GM18519 (cell line): ENCODE measurements around the gene AQR.
"Not testable (repeated sequence)": the region's sequence is repeated elsewhere in the genome, so short reads cannot be mapped to it uniquely, and the experiment has no call there.

ENCODE experiments used
- ATAC-seq: cut with Tn5 transposase; IDR thresholded peaks from one replicate; pipeline ENCODE4 v1.9.1; 2021; ENCODE audit warnings: mild to moderate bottlenecking, moderate library complexity; ENCODE audit not compliant: unreplicated experiment, low FRiP score

AQR gene

DNA sequence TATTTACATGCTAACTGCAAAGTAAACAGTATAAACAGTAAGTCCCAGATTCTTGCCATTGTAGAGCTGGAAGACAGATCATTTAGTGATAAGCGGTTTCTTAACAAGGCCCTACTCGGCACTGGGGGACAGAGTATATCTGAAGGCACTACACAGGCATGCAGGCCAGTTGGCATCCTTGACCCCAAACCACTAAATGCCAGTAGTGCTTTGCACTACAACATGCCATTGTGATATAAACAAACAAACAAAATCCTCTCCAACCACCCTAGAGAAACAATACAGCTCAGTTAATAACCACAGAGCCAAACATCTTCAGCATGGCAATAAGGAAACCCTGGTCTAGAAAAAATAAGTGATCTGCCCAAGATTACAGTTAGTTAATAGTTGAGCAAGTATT, 5.3 kb downstream of the AQR start:
- ATAC-seq, result no peak

DNA sequence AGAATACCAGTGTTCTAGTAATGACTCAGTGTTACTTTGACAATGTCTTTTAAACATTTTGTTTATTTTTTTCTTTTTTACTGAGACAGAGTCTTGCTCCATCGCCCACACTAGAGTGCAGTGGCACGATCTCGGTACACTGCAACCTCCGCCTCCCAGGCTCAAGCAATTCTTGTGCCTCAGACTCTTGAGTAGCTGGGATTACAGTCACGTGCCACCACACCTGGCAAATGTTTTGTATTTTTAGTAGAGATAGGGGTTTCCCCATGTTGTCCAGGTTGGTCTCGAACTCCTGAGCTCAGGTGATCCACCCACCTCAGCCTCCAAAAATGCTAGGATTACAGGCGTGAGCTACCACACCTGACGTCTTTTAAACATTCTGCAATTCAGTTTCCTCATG, 15.7 kb downstream of the AQR start:
- no peak for ATAC-seq

DNA sequence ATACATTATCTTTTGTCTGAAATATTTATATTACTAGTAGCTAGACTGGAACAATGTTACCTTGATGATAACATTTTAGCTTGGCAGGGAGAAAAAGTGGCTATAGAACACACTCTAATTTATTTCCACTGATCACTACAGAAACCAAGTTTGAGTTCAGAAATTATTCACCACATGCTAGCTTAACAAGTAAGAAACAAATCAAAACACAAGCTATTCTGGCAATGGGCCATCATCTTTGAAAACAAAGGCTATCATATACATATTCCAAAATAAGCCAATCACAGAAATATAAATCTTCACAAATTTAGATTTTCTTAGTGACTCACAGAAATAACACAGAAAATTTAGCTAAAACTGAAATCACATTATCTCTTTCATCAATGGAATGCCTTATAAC, 17.1 kb downstream of the AQR start:
- ATAC-seq, result no peak

DNA sequence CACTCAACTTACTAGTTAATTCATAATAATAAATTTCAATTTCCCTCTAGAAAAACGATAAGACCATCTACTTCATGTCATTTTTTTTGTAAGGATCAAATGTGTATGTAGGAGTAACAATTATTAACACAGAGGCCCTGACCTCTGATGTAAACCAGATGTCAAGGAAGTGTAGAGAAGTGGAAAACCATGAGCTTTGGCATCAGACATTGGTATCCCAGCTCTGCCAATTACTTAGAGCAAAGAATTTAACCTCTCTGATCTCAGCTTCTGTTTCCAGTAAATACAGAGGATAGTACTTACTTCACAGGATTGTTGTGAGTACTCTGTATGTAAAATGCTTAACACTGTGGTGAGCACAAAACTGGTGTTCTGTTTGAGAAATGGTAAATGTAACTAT, 17.5 kb downstream of the AQR start:
- no peak for ATAC-seq

DNA sequence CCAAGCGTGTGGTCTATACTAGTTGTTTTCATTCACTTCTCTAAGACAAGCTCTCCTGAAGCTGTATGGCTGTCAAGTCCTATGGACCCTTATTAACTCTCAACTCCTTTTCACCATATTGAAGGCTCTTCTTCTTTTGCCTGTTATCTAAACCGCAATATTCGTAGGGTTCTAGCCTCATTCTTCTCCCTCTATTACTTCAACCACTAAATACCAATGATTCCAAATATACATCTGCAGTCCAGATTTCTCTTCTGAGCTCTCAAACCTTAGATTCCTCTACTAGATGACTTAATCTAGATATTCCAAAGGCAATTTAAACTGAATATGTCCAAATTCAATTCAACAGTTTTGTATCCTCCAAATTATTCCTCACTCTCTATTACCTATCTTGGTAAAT, 24.6 kb downstream of the AQR start:
- no peak for ATAC-seq

DNA sequence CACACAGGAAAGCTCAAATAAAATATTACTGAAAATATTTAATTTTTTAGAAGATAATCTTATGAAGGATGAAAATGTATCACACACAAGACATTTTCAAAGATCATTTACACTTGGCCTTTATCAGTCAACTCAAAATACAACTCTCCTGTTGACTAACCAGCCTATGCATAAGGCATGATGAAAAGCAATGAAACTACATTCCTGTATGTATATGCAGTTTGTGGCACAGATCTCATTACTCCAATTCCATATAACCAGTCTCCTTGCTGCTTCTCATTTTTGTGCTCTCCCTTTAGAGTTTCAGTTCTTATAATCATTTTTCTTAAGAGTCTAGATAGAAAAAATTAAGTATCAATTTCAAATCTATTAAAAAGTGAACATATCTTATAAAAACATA, 25.8 kb downstream of the AQR start:
- ATAC-seq, result no peak

DNA sequence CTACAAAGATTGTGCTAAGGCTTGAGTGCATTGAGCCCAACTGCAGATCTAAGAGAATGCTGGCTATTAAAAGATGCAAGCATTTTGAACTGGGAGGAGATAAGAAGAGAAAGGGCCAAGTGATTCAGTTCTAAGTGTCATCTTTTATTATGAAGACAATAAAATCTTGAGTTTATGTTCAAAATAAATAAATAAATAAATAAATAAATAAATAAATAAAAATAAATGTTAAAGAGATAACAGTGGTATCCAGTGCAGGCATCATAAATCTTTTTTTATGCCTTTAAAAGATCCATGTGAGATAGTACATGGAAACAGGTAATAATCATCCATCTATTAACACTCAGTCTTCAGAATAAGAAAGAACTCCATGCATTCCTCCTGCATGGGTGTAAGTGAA, 26.3 kb downstream of the AQR start:
- ATAC-seq, result not testable (repeated sequence)

DNA sequence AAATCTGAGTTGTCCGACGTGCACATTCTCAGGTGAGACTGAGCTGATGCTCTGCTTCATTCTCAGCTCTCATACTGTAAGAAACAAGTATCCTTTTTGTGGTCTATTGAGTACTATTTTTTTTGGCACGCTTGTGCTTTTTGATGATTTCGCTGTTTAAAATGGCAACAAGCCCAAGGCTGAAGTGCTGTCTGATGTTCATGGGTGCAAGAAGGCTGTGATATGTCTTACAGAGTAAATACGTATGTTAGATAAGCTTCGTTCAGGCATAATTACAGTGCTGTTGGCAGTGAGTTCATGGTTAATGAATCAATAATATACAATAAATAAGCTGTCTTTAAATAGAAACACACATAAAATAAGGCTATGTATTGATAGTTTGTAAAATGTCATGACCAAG, 27.2 kb downstream of the AQR start:
- ATAC-seq, result no peak

DNA sequence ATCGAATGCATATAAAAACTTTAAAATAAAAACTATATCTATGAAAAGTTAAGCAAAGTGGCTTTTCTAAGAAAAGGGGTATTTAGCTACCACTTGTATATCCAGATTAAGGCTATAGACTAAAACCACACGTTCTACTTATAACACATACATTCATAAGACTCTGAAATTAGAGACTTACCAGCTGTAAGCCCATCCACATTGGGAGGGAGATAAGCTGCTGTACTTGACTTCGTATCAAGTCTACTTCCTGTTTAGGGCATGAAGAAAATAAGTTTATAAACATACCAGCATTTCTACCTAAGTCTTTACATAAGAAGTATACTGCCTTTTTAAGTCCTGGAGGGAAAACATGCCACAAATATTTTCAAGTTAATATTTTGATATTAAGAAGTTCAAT, 27.7 kb downstream of the AQR start:
- ATAC-seq, result no peak

DNA sequence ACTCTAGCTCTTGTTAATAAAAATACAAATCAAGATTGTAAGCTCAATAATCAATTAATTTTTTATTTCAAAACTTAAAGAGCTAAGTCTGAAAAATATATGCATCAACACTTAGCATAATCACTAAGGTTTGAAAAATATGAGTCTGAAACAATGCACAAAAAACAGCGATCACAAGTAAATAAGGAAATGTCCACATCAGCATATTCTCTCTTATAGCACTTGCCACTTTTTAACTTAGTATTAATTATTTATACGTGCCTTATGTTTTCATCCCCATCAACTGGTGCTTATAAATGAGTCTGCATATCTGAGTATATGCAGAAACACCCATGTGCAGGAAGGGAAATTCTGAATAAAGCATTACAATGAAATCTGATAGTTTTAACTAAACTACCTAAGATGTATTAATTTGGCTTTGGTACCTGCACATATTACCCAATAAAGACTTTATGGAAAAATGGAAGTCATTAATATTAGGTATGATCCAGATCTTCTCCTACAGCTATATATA, 28.3 kb downstream of the AQR start:
- no peak for ATAC-seq

DNA sequence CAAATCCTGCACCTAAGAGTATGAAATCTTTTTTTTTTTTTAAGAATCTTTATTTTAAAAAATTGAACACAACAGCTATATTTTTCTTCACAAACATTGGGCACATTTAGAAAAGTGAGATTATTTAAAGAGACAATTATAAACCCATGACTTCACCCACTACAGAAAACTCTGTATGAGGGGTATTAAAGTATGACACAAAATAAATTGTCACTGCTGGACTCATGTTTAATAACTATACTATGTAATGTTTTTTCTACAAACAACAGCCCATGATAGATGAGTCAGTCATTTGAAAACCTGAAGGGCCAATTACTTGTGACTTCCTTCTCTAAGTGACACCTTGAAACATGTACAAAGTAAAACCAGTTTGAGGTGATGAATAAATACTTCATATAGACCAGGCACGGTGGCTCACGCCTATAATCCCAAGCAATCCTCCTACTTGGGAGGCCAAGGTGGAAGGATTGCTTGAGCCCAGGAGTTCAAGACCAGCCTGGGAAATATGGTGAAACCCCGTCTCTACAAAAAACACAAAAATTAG, 36.0 kb downstream of the AQR start:
- ATAC-seq, result no peak

DNA sequence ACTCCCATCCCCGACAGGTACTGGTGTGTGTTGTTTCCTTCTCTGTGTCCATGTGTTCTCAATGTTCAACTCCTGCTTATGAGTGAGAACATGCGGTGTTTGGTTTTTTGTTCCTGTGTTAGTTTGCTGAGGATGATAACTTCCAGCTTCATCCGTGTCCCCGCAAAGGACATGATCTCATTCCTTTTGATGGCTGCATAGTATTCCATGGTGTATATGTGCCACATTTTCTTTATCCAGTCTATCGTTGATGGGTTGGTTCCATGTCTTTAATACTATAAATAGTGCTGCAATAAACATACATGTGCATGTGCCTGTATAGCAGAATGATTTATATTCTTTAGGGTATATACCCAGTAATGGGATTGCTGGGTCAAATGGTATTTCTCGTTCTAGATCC, 41.2 kb downstream of the AQR start:
- not testable (repeated sequence) for ATAC-seq

DNA sequence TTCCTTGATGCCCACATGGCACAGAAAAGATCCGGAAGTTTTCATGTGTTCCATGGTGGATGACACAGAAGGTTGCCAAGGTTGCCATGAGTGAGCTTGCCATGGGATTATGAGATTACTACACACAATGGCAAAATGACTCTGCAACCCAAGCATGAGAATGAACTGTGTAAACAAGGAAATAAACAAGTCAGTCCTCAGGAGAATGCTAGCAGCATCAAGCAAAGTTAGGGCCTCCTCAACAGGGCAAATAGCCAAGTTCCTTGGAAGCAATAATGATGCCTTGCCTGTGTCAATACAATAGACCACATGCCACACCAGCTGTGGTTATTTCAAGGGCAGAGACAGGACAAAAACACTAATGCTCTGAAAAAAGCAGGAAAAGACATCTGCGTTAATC, 41.8 kb downstream of the AQR start:
- ATAC-seq, result no peak

DNA sequence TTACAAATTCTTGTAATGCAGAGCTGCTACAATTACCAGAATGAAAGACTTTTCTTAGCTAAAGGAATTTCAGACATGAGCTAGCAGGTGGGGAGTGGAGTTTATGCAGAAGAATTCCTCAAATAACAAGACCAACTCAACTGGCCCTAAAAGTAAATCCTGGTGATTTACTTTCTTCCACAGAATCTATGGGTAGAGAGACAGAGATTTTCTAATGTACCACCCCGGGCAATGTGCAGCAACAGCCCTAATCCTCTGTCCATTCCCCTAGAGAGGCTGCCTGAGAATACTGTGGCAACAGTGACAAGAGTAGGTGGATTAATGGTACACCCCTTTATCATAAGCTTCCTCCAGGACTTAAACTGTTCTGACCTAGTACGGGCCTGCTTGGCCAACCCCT, 55.2 kb downstream of the AQR start:
- no peak for ATAC-seq

DNA sequence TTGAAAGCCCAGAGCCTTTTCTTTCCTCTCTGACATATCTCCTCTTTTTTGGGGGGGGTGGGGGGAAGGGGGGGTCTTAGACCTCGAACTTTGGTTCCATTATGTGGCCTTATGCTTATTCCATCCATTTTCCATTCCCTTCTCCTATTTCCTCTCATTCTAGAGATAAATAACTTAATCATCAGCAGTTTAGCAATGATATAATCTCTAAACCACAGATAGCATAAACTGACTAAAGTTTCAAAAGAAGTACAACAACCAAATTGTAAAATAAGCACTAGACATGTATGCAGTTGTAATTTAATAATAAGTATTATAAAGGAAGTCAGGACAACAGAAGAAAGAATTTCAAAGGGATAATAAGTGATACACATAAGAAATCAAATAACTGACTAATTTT, 64.5 kb downstream of the AQR start:
- ATAC-seq, result no peak

DNA sequence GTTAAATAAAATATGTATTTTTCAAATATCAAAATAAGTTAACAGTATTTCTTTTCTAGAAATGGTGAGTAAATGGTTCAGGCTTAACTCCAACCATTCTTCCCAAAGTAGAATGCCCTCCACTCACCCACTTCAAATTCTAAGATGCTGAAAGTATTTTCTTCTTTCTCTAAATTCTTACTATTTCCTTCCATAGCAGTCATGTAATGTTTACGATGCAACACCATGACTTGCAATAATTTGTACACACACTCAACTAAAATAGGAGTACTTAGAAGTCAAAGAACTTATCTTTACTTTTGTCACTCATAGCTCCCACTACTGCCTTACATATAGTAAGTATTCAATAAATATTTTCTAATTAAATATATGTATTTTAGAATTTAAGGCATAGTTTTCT, 65.0 kb downstream of the AQR start:
- ATAC-seq, result no peak

DNA sequence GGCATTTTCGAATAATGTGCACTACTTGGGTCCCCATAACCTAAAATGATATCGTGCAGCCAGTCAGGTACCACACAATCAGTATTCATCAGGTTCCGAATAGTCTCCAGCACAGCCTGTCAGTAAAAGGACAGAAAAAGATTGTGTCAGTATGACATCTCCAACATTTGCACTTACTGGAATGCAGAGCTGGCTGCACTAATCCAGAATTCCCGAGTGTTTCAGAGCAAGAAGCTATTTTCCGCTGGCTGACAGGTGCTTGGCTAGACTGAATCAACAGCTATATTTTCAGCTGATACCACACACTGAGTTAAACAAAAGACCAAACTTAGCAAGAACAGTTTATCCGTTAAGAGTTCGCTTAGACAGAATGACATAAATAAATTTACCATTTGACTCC, 68.8 kb downstream of the AQR start:
- no peak for ATAC-seq

DNA sequence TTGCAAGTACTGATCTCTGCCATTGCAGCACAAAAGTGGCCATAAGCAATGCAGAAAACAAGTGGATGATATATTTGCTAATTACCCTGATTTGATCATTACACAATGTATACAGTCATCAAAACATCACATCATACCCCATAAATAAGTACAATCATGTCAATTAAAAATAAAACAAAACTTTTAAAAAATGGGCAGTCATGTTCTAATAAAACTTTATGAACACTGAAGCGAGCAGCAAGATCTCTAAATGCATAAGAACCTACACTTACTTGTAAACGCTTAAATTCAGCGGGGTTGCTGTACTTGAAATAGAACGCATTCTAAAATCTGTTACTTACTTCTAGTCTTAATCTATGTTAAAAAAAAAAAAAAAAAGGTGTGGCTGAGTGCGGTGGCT, 73.4 kb downstream of the AQR start:
- ATAC-seq, result no peak

DNA sequence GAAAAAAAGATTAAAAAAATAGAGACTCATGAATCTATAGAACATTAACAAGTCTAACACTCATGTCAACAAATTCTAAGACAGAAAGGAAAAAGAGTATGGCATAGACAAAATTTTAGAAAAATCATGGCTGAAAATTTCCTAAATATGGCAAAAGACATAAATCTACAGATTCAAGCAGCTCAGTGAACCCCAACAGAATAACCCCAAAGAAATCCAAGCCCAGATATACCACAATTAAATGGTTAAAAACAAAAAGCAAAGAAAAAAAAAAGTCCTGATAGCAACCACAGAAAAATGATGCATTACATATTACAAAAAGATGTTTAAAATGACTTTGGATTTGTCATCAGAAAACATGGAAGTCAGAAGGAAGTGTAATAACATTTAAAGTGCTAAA, 75.6 kb downstream of the AQR start:
- ATAC-seq, result no peak

DNA sequence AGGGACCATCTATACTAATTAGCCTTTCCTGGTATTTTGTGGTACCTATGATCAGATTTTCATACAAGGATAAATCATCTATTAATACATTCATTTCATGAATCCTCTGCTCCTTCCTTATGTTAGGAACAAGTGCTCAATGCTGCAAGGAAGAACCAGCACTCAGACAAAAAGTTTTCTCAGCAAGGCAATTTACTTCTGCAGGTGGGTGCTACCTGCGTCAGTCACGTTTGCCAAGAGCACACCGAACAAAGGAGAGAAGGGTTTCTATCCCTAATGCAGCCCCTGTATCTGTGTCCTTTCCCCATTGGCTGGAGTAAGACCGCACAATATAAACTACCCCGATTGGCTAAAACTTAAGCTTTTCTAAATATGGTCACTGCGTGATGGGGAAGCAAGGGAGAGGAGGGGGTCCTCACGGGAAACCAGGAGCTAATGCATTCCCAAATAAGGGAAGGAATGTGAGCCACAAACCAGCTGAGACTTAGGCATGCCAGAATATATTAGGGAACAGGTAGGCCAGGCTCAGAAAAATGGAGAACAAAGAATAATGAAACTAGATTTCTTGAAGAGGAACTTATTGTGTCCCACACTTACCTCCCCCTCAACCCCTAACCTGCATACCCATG, 76.5 kb downstream of the AQR start:
- ATAC-seq, result no peak

DNA sequence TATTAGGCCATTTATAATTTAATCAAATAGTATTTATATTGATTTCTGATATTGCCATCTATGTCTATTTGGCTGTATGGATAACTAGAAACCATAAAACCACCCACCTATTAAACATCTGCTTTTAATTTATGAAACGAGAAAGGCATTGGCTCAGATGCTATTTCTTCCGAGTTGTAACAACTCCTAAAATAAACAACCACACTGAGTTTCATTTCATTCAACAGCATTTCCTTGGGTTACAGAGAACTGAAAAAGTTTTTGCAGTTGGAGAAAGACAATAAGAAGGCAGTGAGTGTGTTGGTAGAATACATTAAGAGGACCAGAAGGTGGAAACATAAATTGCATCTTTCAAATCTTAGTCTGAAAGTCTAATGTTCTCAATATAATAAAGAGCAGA, 79.1 kb downstream of the AQR start:
- ATAC-seq, result no peak

DNA sequence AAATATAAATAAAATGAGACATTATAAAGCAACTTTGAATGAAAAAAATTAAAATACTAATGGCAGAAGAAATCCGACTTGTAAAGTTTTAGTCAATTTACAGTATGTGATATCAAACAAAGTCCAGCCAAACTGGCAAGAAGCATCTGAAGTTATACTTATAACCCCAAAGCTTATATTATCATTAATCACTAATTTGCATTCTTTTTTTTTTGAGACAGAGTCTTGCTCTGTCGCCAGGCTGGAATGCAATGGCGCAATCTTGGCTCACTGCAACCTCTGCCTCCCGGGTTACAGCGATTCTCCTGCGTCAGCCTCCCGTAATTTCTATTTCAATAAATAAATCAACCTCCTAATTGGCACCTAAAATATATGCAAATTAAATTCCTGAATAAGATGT, 80.1 kb downstream of the AQR start:
- no peak for ATAC-seq

DNA sequence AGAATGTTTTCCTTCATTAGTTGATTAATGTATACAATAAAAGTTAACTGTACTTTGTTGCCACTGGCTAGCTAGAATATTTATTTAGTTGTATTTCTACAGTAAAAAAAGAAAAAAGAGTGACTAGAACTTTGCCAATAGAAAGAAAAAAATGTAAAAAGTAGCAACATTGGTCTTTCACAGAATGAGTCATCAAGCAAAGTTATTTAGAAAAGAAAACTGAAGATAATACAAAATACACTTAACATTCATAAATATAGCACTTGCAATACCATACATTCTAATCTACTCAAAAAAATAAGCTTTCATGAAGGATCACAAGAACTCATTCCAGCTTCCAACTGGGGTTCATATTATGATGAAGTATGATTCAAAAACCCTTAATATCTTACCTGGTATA, 83.4 kb downstream of the AQR start:
- ATAC-seq, result no peak
